Endodermal cell (in vitro differentiated cells): Measurements from ENCODE around the gene CHD5. TPM values are rescaled to one million over a fixed set of nuclear protein-coding genes. Genes with fewer than 3 reads are reported as not detected.

Experiments used
- DNase-seq: peaks from one replicate; pipeline ENCODE4 v3.0.0-alpha.2; 2017
- H3K27ac ChIP-seq: 2 replicates; pipeline ENCODE4 v1.5.1; 2013; ENCODE audit warnings: mild to moderate bottlenecking, low read depth, low read length, moderate library complexity
- H3K27me3 ChIP-seq: 2 replicates; pipeline ENCODE4 v1.6.1; 2013; ENCODE audit warnings: mild to moderate bottlenecking, low read length, moderate library complexity; ENCODE audit not compliant: insufficient read depth, control insufficient read depth, poor library complexity, severe bottlenecking
- H3K36me3 ChIP-seq: 2 replicates; pipeline ENCODE4 v1.7.0; 2013; ENCODE audit warnings: mild to moderate bottlenecking, low read length, moderate library complexity; ENCODE audit not compliant: control insufficient read depth, insufficient read depth
- H3K4me1 ChIP-seq: one replicate; pipeline ENCODE4 v1.7.0; 2013; ENCODE audit warnings: low read length; ENCODE audit not compliant: control insufficient read depth, insufficient read depth
- H3K4me3 ChIP-seq: 2 replicates; pipeline ENCODE4 v1.5.1; 2013; ENCODE audit warnings: mild to moderate bottlenecking, low read length, moderate library complexity
- H3K9ac ChIP-seq: 2 replicates; pipeline ENCODE4 v1.6.1; 2013; ENCODE audit warnings: mild to moderate bottlenecking, low read length, moderate library complexity; ENCODE audit not compliant: poor library complexity, severe bottlenecking; ENCODE audit errors: extremely low read depth
- H3K9me3 ChIP-seq: 2 replicates; pipeline ENCODE4 v1.6.1; 2013; ENCODE audit warnings: mild to moderate bottlenecking, low read length, moderate library complexity; ENCODE audit not compliant: control insufficient read depth
- H3K27ac Mint-ChIP-seq: 2 replicates; pipeline ENCODE4 v1.8.0; 2020; ENCODE audit warnings: mixed read lengths
- H3K27me3 Mint-ChIP-seq: 2 replicates; pipeline ENCODE4 v1.8.0; 2021; ENCODE audit warnings: mild to moderate bottlenecking, mixed read lengths; ENCODE audit not compliant: insufficient read depth
- H3K36me3 Mint-ChIP-seq: 2 replicates; pipeline ENCODE4 v1.8.0; 2020; ENCODE audit warnings: low read depth, mixed read lengths
- H3K4me1 Mint-ChIP-seq: 2 replicates; pipeline ENCODE4 v1.8.0; 2020; ENCODE audit warnings: mixed read lengths
- H3K4me3 Mint-ChIP-seq: 2 replicates; pipeline ENCODE4 v1.8.0; 2020; ENCODE audit warnings: mild to moderate bottlenecking, moderate library complexity, mixed read lengths
- H3K9me3 Mint-ChIP-seq: 2 replicates; pipeline ENCODE4 v1.8.0; 2020; ENCODE audit warnings: mild to moderate bottlenecking, mixed read lengths
- WGBS, 2 experiments: methylation state at CpG; one replicate each; pipeline versions ENCODE4 v1.1.5 to v1.1.7; 2013; ENCODE audit warnings: missing lambda C conversion rate in 2 of 2, mixed read lengths in 1 of 2; ENCODE audit not compliant: insufficient coverage in 1 of 2, insufficient read length in 1 of 2; 5-methylcytosine and 5-hydroxymethylcytosine counted together
- total RNA-seq, 2 donors: library from RNA; stranded (reverse); fragmentation: NEBNext Ultra II Directional in 1 of 2; extraction: Animal tissue kit (Norgen Biotek cat#: 25700) in 1 of 2; gene quantifications; 2 replicates in 1 of 2; 3 replicates in 1 of 2; pipeline ENCODE4 v1.2.1, GENCODE V29; 2021
- TF ChIP-seq, protein P1 (sequence below): fragments of 200-600 bp; sonication (generic); conservative IDR thresholded peaks from 2 replicates; pipeline ENCODE4 v1.5.0; 2021; ENCODE audit warnings: antibody characterized with exemption, mild to moderate bottlenecking

CHD5 gene
- total RNA-seq, 2 donors from 2014 or later, result 0.40 to 0.69 TPM

GRCh38 chr1:6094246-6094645 is 85.9 kb downstream of the CHD5 start:
- Mint-ChIP-seq H3K4me1 (no peaks in the 10 kb centered on the region), H3K9me3 (no peaks in the 10 kb centered on the region), H3K36me3 (no peaks in the 10 kb centered on the region), H3K27me3 (no peaks in the 10 kb centered on the region), H3K4me3 (no peak overlapping the region), H3K27ac (no peak overlapping the region)
- WGBS, 2 experiments, result 90 to 92% methylated on average over 11 to 19 of the region's 19 CpGs
- Histone ChIP-seq H3K27ac (no peak overlapping the region), H3K4me1 (no peaks in the 10 kb centered on the region), H3K27me3 (no peaks in the 10 kb centered on the region), H3K4me3 (no peak overlapping the region), H3K36me3 (no peaks in the 10 kb centered on the region), H3K9ac (no peak overlapping the region), H3K9me3 (no peaks in the 10 kb centered on the region)
- no peak for DNase-seq
- TF ChIP-seq, protein P1, sequence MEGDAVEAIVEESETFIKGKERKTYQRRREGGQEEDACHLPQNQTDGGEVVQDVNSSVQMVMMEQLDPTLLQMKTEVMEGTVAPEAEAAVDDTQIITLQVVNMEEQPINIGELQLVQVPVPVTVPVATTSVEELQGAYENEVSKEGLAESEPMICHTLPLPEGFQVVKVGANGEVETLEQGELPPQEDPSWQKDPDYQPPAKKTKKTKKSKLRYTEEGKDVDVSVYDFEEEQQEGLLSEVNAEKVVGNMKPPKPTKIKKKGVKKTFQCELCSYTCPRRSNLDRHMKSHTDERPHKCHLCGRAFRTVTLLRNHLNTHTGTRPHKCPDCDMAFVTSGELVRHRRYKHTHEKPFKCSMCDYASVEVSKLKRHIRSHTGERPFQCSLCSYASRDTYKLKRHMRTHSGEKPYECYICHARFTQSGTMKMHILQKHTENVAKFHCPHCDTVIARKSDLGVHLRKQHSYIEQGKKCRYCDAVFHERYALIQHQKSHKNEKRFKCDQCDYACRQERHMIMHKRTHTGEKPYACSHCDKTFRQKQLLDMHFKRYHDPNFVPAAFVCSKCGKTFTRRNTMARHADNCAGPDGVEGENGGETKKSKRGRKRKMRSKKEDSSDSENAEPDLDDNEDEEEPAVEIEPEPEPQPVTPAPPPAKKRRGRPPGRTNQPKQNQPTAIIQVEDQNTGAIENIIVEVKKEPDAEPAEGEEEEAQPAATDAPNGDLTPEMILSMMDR, result no peak

- Histone ChIP-seq H3K9ac (no peak overlapping the region), H3K9me3 (no peaks in the 10 kb centered on the region), H3K36me3 (no peaks in the 10 kb centered on the region), H3K4me3 (no peak overlapping the region), H3K27me3 (no peaks in the 10 kb centered on the region), H3K27ac (no peak overlapping the region), H3K4me1 (no peaks in the 10 kb centered on the region)
- H3K4me3 Mint-ChIP-seq, result no peak overlapping the region
- H3K27me3 Mint-ChIP-seq, result no peaks in the 10 kb centered on the region
- no peaks in the 10 kb centered on the region for H3K4me1 Mint-ChIP-seq
- DNase-seq, result no peak
- no peaks in the 10 kb centered on the region for H3K36me3 Mint-ChIP-seq
- TF ChIP-seq, protein P1, result no peak
- 93 to 95% methylated on average over 9 of the region's 9 CpGs for WGBS, 2 experiments
- H3K27ac Mint-ChIP-seq, result no peak overlapping the region
- H3K9me3 Mint-ChIP-seq, result no peaks in the 10 kb centered on the region
Measured at GRCh38 chr1:6093611-6094010, 86.5 kb downstream of the CHD5 start.

- Mint-ChIP-seq H3K9me3 (no peaks in the 10 kb centered on the region), H3K4me3 (no peak overlapping the region), H3K36me3 (no peaks in the 10 kb centered on the region), H3K4me1 (no peaks in the 10 kb centered on the region), H3K27ac (no peak overlapping the region), H3K27me3 (no peaks in the 10 kb centered on the region)
- 90% methylated on average over 10 of the region's 10 CpGs for whole genome bisulfite sequencing, 2 experiments
- Histone ChIP-seq H3K27ac (no peak overlapping the region), H3K9me3 (no peaks in the 10 kb centered on the region), H3K27me3 (no peaks in the 10 kb centered on the region), H3K36me3 (no peaks in the 10 kb centered on the region), H3K4me1 (no peaks in the 10 kb centered on the region), H3K9ac (no peak overlapping the region), H3K4me3 (no peak overlapping the region)
- TF ChIP-seq, protein P1, result no peak
- DNase-seq, result no peak
Measured at GRCh38 chr1:6093071-6093470, 87.0 kb downstream of the CHD5 start.
